Fibroblast of villous mesenchyme (primary cell): Measurements from ENCODE around the gene POLR2A. TPM values are rescaled to one million over a fixed set of nuclear protein-coding genes. Genes with fewer than 3 reads are reported as not detected.
"Not testable (repeated sequence)": the region's sequence is repeated elsewhere in the genome, so short reads cannot be mapped to it uniquely, and the experiment has no call there.

Experiments
- DNase-seq: peaks from one replicate; pipeline ENCODE4 v3.0.0-alpha.2; 2010; ENCODE audit warnings: low read depth
- H3K4me3 ChIP-seq: 2 replicates; pipeline ENCODE4 v1.5.1; 2011; ENCODE audit warnings: low read depth, mild to moderate bottlenecking, low read length
- CTCF ChIP-seq: IDR thresholded peaks from 2 replicates; pipeline ENCODE4 v1.5.1; 2012; ENCODE audit warnings: low read depth, mild to moderate bottlenecking, low read length; ENCODE audit not compliant: insufficient read depth
- total RNA-seq: library from RNA; depleted of rRNA; stranded (reverse); fragments of >200 nt; gene quantifications from 2 replicates; pipeline ENCODE4 v1.2.3, GENCODE V29; 2012

POLR2A gene
- total RNA-seq, 1 donor = 118 TPM

GRCh38 chr17:7479213-7480088 is 4.7 kb upstream of the POLR2A start, which contains the start of gene ZBTB4:
ZBTB4 (minus strand) TSS chr17:7479631; CDS start chr17:7466801, 12,830 bp downstream.
- no peak for TF ChIP-seq CTCF
- DNase-seq = peak; percentile 51
- H3K4me3 ChIP-seq = peak within 1 kb of the TSS; percentile 75

DNA sequence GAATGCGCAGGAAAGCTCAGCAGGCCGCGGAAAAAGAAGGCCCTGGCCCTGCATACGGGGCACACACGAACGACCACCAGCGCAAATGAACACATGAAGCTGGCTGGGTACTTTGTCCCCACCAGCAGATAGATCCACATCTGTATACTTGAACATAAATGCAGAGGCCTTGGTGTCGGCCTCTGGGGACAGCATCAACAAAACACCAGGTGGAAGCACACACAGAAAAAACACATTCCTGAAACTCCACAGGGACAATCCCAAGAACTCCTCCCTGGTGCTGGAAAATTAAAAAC is 4.1 kb upstream of the POLR2A start:
- TF ChIP-seq CTCF = no peak
- peak overlapping the region; percentile 75 for H3K4me3 ChIP-seq
- no peak for DNase-seq

- not testable (repeated sequence) for DNase-seq, H3K4me3 ChIP-seq
Observed at GRCh38 chr17:7481275-7481674, 2.9 kb upstream of the POLR2A start, which contains the start of gene SLC35G6. SLC35G6 (plus strand) TSS chr17:7481446; CDS start chr17:7481517, 71 bp downstream.

GRCh38 chr17:7481842-7482741 is 2.1 kb upstream of the POLR2A start:
- not testable (repeated sequence) for H3K4me3 ChIP-seq, DNase-seq

GRCh38 chr17:7482742-7483088 is 1.5 kb upstream of the POLR2A start:
- H3K4me3 ChIP-seq = peak overlapping the region; percentile 62
- DNase-seq = not testable (repeated sequence)

DNA sequence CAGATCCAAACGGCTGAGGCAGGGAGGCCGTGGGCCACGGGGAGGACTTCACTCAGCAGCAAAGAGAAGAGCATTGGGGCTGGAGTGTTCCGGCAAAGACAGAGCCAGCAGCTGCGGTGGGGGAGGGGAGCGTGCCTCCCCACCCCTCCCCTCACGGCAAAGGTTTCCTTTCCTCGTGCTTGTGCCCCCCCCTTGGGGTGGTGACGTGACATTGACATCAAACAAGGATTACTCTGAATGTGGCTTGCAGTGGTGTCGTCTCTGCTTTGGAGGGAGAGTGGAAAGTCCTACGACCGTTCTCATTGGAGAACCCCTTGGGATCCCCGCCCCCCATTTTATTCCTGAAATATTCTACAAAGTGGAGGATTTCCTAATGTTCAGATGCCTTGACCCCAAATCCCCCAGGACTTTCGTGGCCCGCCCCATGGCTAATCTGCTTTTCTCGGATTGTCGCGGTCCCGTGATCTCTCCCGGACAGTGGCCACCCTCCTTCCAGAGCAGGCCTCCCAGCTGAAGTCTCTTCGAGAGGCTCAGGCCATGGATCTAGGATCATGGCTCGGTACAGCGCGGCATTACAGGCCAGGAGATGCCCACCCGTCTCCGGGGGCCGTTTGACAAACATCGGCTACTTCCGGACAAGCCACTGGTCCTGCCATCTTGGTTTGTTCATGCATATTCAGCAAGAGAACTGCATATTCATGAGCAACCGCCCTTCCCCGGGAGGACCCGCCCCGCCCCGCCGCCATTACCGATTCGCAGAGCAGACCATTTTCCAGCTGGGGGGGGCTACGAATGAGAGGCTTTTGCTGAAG is 705 bp upstream of the POLR2A start:
- peak overlapping the region; percentile 62 for H3K4me3 ChIP-seq
- peak; percentile 98 for DNase-seq
- TF ChIP-seq CTCF = no peak

DNA sequence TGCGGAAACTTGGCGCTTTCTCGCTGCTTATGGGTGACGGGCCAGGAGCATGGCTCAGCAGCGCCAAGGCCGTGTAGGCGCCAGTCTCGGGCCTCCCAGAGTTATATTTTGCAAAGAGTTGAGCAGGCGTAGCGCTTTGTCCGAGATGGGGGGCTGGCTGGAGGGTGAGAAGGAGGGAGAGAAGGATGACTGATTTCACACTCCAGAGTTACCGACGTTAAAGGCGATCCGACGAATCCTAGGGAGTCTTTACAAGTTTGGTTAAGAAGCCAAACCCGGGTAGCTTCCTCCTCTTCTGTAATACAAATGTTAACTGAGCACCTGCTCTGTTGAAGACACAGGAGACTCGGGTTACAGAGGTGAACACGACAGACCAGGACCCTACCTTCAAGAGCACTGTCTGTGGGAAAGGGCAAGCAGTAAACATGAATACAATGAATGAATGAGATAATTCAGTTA is 782 bp downstream of the POLR2A start:
- peak; percentile 15 for TF ChIP-seq CTCF
- H3K4me3 ChIP-seq = peak overlapping the region; percentile 62
- no peak for DNase-seq

DNA sequence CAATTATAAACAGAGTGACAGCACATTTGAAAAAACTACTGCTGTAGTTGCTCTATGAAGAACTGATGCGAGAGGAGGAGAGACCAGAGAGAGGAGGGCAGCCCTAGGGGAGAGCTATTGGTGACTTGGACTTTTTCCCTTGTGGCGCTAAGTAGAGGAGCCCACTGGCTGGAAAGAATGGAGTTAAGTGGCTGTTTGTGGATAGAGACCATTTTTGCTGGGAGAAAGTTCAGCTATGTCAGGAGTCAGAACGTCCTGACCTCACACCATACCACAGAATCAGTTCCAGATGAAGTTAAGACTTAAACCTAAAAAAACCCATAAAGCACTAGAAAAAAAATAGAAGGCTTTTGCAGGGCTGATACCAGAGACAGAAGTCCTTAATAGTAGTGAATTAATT is 2.0 kb downstream of the POLR2A start:
- no peak for TF ChIP-seq CTCF
- peak; percentile 66 for DNase-seq
- H3K4me3 ChIP-seq = peak overlapping the region; percentile 62
